ENCODE measurements around the gene PDGFC. TPM values are rescaled to one million over a fixed set of nuclear protein-coding genes. Genes with fewer than 3 reads are reported as not detected.

Gene PDGFC
- total RNA-seq, 4 donors from 2014 or later, result 28.0 to 43.9 (median 34.8) TPM

DNA sequence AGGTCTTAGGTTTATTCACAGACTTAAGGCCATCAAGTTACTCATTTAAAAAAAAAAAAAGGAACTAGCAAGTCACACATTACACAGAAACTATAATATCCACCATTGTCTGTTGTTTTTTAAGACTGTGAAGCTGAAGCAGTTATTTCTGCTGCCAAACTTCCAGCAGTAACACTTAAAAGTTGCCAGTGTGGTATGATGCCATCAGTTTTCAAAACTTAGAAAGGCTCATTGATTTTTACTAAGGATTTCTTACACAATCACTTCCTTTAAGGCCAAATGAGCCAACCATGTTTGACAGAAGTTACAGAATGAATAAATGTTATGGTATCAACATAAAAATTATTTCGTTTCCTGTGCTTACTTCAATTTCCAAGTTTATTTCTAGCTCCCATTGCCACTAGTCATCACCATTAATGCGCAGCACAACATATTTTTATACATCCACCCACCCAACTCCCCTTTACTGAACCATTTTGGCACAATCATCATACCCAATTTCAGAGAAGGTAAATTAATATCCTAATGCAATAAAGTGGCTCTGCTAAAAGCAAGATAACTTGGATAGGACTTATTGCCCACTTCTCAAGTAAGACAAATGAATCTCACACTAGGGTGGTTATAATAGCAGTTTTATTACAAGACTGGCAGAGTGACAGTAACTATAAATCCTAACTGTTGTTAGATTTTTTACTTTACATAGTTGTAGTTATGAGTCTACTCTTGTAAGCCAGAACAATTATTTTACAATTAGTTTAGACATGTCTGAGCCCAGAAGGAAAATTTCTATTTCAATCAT is 13.1 kb downstream of the PDGFC start:
- H3K36me3 ChIP-seq, result no peaks in the 10 kb centered on the region
- H3K27me3 ChIP-seq, result no peaks in the 10 kb centered on the region
- WGBS, 2 donors (ENCODE audit: low coverage in 1 of 2), result 59 to 65% methylated on average over 2 of the region's 2 CpGs
- TF ChIP-seq POLR2A (IDR thresholded peaks at IDR 0.05) (no peak), EP300 (IDR thresholded peaks at IDR 0.05) (no peak), POLR2AphosphoS5 (IDR thresholded peaks at IDR 0.05) (no peak)
- TF ChIP-seq, protein P1, sequence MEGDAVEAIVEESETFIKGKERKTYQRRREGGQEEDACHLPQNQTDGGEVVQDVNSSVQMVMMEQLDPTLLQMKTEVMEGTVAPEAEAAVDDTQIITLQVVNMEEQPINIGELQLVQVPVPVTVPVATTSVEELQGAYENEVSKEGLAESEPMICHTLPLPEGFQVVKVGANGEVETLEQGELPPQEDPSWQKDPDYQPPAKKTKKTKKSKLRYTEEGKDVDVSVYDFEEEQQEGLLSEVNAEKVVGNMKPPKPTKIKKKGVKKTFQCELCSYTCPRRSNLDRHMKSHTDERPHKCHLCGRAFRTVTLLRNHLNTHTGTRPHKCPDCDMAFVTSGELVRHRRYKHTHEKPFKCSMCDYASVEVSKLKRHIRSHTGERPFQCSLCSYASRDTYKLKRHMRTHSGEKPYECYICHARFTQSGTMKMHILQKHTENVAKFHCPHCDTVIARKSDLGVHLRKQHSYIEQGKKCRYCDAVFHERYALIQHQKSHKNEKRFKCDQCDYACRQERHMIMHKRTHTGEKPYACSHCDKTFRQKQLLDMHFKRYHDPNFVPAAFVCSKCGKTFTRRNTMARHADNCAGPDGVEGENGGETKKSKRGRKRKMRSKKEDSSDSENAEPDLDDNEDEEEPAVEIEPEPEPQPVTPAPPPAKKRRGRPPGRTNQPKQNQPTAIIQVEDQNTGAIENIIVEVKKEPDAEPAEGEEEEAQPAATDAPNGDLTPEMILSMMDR (IDR thresholded peaks at IDR 0.05), result no peak
- H3K4me1 ChIP-seq, result peaks cover 25 to 66% (median 42%) of the 10 kb centered on the region in 3 donors
- H3K9me3 ChIP-seq, result no peaks in the 10 kb centered on the region
- no peak overlapping the region for H3K4me3 ChIP-seq
- peak overlapping the region in 3 of 4 donors; percentile 9 to 30 (median 13) for H3K27ac ChIP-seq
- ATAC-seq, result no peak

DNA sequence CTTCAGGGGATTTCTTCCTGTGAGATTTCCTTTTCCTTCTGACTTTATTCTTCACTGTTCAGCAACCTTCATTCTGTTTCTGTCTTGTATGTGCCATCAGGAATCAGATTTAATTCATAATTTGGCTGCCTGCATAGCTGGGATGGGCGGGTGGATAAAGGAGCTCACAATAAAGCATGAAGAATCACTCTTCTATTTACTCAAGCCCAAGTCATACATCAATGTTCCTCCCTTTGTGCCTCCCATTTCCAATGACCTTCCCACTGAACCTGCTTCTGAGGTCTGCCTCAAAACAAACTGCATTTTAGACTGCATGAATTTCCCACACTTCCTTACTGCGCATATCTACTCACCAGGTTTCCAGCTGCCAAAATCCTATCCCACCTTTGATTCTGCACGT is 14.0 kb downstream of the PDGFC start:
- Histone ChIP-seq H3K9me3 (no peaks in the 10 kb centered on the region), H3K36me3 (no peaks in the 10 kb centered on the region), H3K4me1 (peaks cover 28 to 62% (median 34%) of the 10 kb centered on the region in 3 donors), H3K4me3 (no peak overlapping the region), H3K27ac (peak overlapping the region in 1 of 4 donors; percentile 9), H3K27me3 (no peaks in the 10 kb centered on the region)
- WGBS, 2 donors (ENCODE audit: low coverage in 1 of 2), result 41 to 80% methylated on average over 3 of the region's 3 CpGs
- ATAC-seq, result no peak
- no peak for TF ChIP-seq EP300 (IDR thresholded peaks at IDR 0.05)
- TF ChIP-seq POLR2AphosphoS5 (IDR thresholded peaks at IDR 0.05), result no peak
- no peak for TF ChIP-seq POLR2A (IDR thresholded peaks at IDR 0.05)
- TF ChIP-seq, protein P1 (IDR thresholded peaks at IDR 0.05), result no peak

DNA sequence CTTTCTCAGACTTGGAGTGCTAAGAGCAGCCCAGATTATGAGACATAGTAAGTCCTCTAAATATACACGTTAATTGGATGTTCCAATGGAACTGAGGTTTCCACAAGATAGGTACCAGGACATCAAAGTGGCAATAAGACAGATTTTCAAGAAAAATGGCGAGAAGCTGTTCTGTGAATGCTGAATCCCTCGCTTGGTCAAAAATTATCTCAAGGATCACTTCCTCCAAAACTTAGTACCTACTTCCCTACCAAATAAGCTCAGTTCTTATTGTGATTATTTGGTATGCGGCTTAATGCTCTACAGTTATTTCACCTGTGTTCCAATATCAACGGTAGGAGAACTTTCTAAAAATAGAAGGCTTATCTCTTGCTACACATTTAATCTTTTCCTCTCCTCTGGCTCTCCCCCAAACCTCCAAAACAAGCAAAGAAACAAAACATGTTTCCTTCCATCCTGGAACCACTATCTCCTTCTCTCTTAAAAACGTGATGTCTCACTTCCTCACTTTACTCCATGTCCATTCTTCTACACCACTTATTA is 14.7 kb downstream of the PDGFC start:
- Histone ChIP-seq H3K36me3 (no peaks in the 10 kb centered on the region), H3K4me1 (peaks cover 28 to 62% (median 30%) of the 10 kb centered on the region in 3 donors), H3K27ac (peak overlapping the region in 1 of 4 donors; percentile 9), H3K27me3 (no peaks in the 10 kb centered on the region), H3K9me3 (no peaks in the 10 kb centered on the region), H3K4me3 (no peak overlapping the region)
- no peak for ATAC-seq
- 73 to 79% methylated on average over 4 to 6 of the region's 6 CpGs for WGBS, 2 donors (ENCODE audit: low coverage in 1 of 2)
- TF ChIP-seq POLR2A (IDR thresholded peaks at IDR 0.05) (no peak), POLR2AphosphoS5 (IDR thresholded peaks at IDR 0.05) (no peak), EP300 (IDR thresholded peaks at IDR 0.05) (no peak)
- TF ChIP-seq, protein P1 (IDR thresholded peaks at IDR 0.05), result no peak

DNA sequence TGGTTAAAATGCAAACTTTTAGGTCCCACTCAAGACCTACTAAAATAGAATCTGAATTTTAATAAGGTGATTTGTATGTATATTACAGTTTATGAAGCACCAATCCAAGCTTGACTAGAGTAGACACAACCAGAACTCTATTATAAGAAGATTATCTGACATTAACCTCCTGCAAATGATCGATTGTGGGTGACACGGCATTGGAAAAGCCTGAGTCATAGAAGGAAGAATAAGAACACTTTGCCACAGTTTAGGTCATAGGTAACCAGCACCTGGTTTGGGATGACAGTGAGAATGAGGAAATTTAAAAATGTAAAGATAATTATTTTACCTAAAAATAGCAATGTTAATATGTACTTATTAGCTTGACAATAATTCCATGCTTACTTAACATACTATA is 15.2 kb downstream of the PDGFC start:
- 87 to 96% methylated on average over 2 of the region's 2 CpGs for WGBS, 2 donors (ENCODE audit: low coverage in 1 of 2)
- Histone ChIP-seq H3K4me1 (peaks cover 26 to 62% (median 28%) of the 10 kb centered on the region in 3 donors), H3K9me3 (no peaks in the 10 kb centered on the region), H3K36me3 (no peaks in the 10 kb centered on the region), H3K4me3 (no peak overlapping the region), H3K27me3 (no peaks in the 10 kb centered on the region), H3K27ac (no peak overlapping the region)
- ATAC-seq, result no peak
- no peak for TF ChIP-seq POLR2AphosphoS5 (IDR thresholded peaks at IDR 0.05)
- TF ChIP-seq EP300 (IDR thresholded peaks at IDR 0.05), result no peak
- TF ChIP-seq POLR2A (IDR thresholded peaks at IDR 0.05), result no peak
- TF ChIP-seq, protein P1 (IDR thresholded peaks at IDR 0.05), result no peak

Data from gastroesophageal sphincter (tissue), 4 donors.